B cell (primary cell): ENCODE results near the gene BUB3. TPM values are rescaled to one million over a fixed set of nuclear protein-coding genes. Genes with fewer than 3 reads are reported as not detected.

Source experiments
- ATAC-seq: fragments of 200-7000 bp; cut with Tn5 transposase; one replicate; pipeline ENCODE4 v1.10.0; 2021; ENCODE audit warnings: low read depth, mild to moderate bottlenecking, moderate number of reproducible peaks, moderate library complexity
- CTCF ChIA-PET: fragments of 350-600 bp; sonication (Branson Sonifier 250); formaldehyde crosslinking; loops from one replicate; lab custom pipeline; 2021; ENCODE audit warnings: antibody characterized with exemption, inconsistent platforms; lab: Charles Lee
- POLR2A ChIA-PET: fragments of 350-600 bp; sonication (Branson Sonifier 250); formaldehyde crosslinking; loops from one replicate; lab custom pipeline; 2021; ENCODE audit warnings: antibody characterized with exemption; lab: Charles Lee
- DNase-seq: peaks from one replicate; pipeline ENCODE4 v3.0.0; 2013
- H2AFZ ChIP-seq: 2 replicates; pipeline ENCODE4 v1.6.1; 2012; ENCODE audit warnings: mild to moderate bottlenecking, low read depth, low read length; ENCODE audit not compliant: insufficient read depth, poor library complexity, severe bottlenecking
- H3K27ac ChIP-seq, 2 donors: 1 replicate in 1 of 2; 2 replicates in 1 of 2; pipeline ENCODE4 v1.5.1; 2012 to 2013; ENCODE audit warnings: low read length in 2 of 2, mild to moderate bottlenecking in 2 of 2, moderate library complexity in 1 of 2
- H3K27me3 ChIP-seq, 4 experiments: fragments of 200-600 bp in 1 of 4; sonication (generic) in 1 of 4; replicated peaks in 1 of 4; 1 replicate in 2 of 4; 2 replicates in 2 of 4; pipeline versions ENCODE4 v1.6.1 to v1.7.0; 2013 to 2016; ENCODE audit warnings: low read length in 3 of 4, mild to moderate bottlenecking in 2 of 4, mixed read lengths in 1 of 4, moderate library complexity in 1 of 4; ENCODE audit not compliant: insufficient read depth in 4 of 4, control insufficient read depth in 3 of 4; ENCODE audit errors: control extremely low read depth in 1 of 4
- H3K36me3 ChIP-seq, 2 experiments: replicated peaks in 1 of 2; 1 replicate in 1 of 2; 2 replicates in 1 of 2; pipeline versions ENCODE4 v1.6.1 to v1.7.1; 2013; ENCODE audit warnings: low read length in 1 of 2; ENCODE audit not compliant: insufficient read depth in 2 of 2, control insufficient read depth in 1 of 2; ENCODE audit errors: control extremely low read depth in 1 of 2, extremely low read depth in 1 of 2
- H3K4me1 ChIP-seq, 2 donors: fragments of 200-600 bp in 1 of 2; sonication (generic) in 1 of 2; 1 replicate in 1 of 2; 2 replicates in 1 of 2; pipeline versions ENCODE4 v1.5.1 to v1.6.1; 2013 to 2017; ENCODE audit warnings: low read length in 2 of 2; ENCODE audit not compliant: control insufficient read depth in 2 of 2, insufficient read depth in 2 of 2
- H3K4me2 ChIP-seq: replicated peaks from 2 replicates; pipeline ENCODE3; 2012; ENCODE audit warnings: mild to moderate bottlenecking, low read depth, low read length; ENCODE audit not compliant: poor library complexity, severe bottlenecking
- H3K4me3 ChIP-seq, 5 experiments: fragments of 200-600 bp in 1 of 5; sonication (generic) in 1 of 5; 1 replicate in 3 of 5; 2 replicates in 2 of 5; pipeline versions ENCODE4 v1.5.1 to v1.7.0; 2011 to 2016; ENCODE audit warnings: low read length in 4 of 5, mild to moderate bottlenecking in 4 of 5, low read depth in 2 of 5, control low read depth in 1 of 5, moderate library complexity in 1 of 5; ENCODE audit not compliant: insufficient read depth in 1 of 5; ENCODE audit errors: control extremely low read depth in 1 of 5, extremely low read depth in 1 of 5
- H3K79me2 ChIP-seq: fragments of 200-600 bp; sonication (generic); one replicate; pipeline ENCODE4 v1.6.0; 2016; ENCODE audit warnings: low read length; ENCODE audit not compliant: control insufficient read depth, insufficient read depth
- H3K9ac ChIP-seq: fragments of 200-600 bp; sonication (generic); 2 replicates; pipeline ENCODE4 v1.6.1; 2017; ENCODE audit warnings: mild to moderate bottlenecking, low read length, moderate library complexity
- H3K9me3 ChIP-seq, 3 donors: one replicate each; pipeline versions ENCODE4 v1.6.1 to v1.7.1; 2013; ENCODE audit warnings: low read length in 2 of 3; ENCODE audit not compliant: control insufficient read depth in 2 of 3, insufficient read depth in 1 of 3; ENCODE audit errors: control extremely low read depth in 1 of 3
- H4K20me1 ChIP-seq: 2 replicates; pipeline ENCODE4 v1.6.0; 2012; ENCODE audit warnings: mild to moderate bottlenecking, low read length; ENCODE audit not compliant: insufficient read depth, control insufficient read depth, poor library complexity, severe bottlenecking
- H3K27ac Mint-ChIP-seq: one replicate; pipeline ENCODE4 v1.8.0; 2021; ENCODE audit warnings: mixed read lengths
- H3K27me3 Mint-ChIP-seq: one replicate; pipeline ENCODE4 v1.8.0; 2021; ENCODE audit warnings: mixed read lengths
- H3K4me1 Mint-ChIP-seq: one replicate; pipeline ENCODE4 v1.8.0; 2021; ENCODE audit warnings: mixed read lengths
- H3K4me3 Mint-ChIP-seq: one replicate; pipeline ENCODE4 v1.8.0; 2021; ENCODE audit warnings: mixed read lengths
- H3K9me3 Mint-ChIP-seq: one replicate; pipeline ENCODE4 v1.8.0; 2022; ENCODE audit warnings: mixed read lengths; ENCODE audit not compliant: insufficient read depth
- CTCF ChIP-seq: fragments of 200-600 bp; IDR thresholded peaks from one replicate; pipeline ENCODE4 v1.8.0; 2022; ENCODE audit warnings: antibody characterized with exemption, mild to moderate bottlenecking
- EZH2 ChIP-seq: IDR thresholded peaks from 2 replicates; pipeline ENCODE4 v1.6.1; 2012; ENCODE audit warnings: borderline replicate concordance, low read depth, mild to moderate bottlenecking, moderate library complexity, low read length; ENCODE audit not compliant: insufficient read depth, poor library complexity, severe bottlenecking
- WGBS: methylation state at CpG from one replicate; pipeline ENCODE4 v1.1.5; 2013; ENCODE audit warnings: missing lambda C conversion rate; ENCODE audit not compliant: insufficient coverage; 5-methylcytosine and 5-hydroxymethylcytosine counted together
- intact Hi-C: fragments of 100-400 bp; cut with micrococcal nuclease; formaldehyde crosslinking; loops from one replicate; pipeline ENCODE4 v1.10.0; 2022
- polyA plus RNA-seq: library from polyadenylated mRNA; depleted of rRNA; stranded (reverse); fragments of >200 nt; gene quantifications from 2 replicates; pipeline ENCODE4 v1.2.3, GENCODE V29; 2012
- total RNA-seq, 2 donors: library from RNA; stranded (reverse); fragments of 120-200 nt in 1 of 2; gene quantifications; 1 replicate in 1 of 2; 2 replicates in 1 of 2; pipeline versions ENCODE4 v1.2.3 to v1.2.4, GENCODE V29; 2013 to 2022

Gene BUB3
- total and polyA plus RNA-seq, 2 donors (not counting 1 experiment from before 2014, with no cell fraction given), result 112 to 113 TPM

GRCh38 chr10:123194056-123194455, 39.9 kb downstream of the BUB3 start:
- no peak overlapping the region for H3K27ac ChIP-seq
- ChIA-PET POLR2A (no interaction called here), CTCF (no interaction called here)
- H3K9me3 ChIP-seq, result no peaks in the 10 kb centered on the region
- no peak for TF ChIP-seq CTCF
- no peak for TF ChIP-seq EZH2
- H3K27me3 ChIP-seq, result no peaks in the 10 kb centered on the region
- intact Hi-C loops, result no loop called here
- WGBS, result 96% methylated on average over 9 of the region's 9 CpGs
- no peak for ATAC-seq
- no peak overlapping the region for H3K4me3 ChIP-seq
- H2AFZ ChIP-seq, result no peak overlapping the region
- no peak for DNase-seq
- no peaks in the 10 kb centered on the region for H3K27me3 Mint-ChIP-seq
- H3K4me2 ChIP-seq, result no peak overlapping the region
- H4K20me1 ChIP-seq, result no peaks in the 10 kb centered on the region
- no peaks in the 10 kb centered on the region for H3K4me1 Mint-ChIP-seq
- peaks cover 0 to 10% of the 10 kb centered on the region in 2 experiments for H3K36me3 ChIP-seq
- no peaks in the 10 kb centered on the region for H3K9me3 Mint-ChIP-seq
- no peaks in the 10 kb centered on the region for H3K4me1 ChIP-seq
- H3K9ac ChIP-seq, result no peak overlapping the region
- H3K27ac Mint-ChIP-seq, result no peak overlapping the region
- no peaks in the 10 kb centered on the region for H3K79me2 ChIP-seq
- H3K4me3 Mint-ChIP-seq, result no peak overlapping the region

- Histone ChIP-seq H3K27me3 (no peaks in the 10 kb centered on the region), H3K36me3 (no peaks in the 10 kb centered on the region), H3K9ac (no peak overlapping the region), H4K20me1 (no peaks in the 10 kb centered on the region), H3K27ac (no peak overlapping the region), H3K9me3 (peaks cover 0 to 8% (median 0%) of the 10 kb centered on the region in 3 donors), H3K79me2 (no peaks in the 10 kb centered on the region), H2AFZ (no peak overlapping the region), H3K4me3 (no peak overlapping the region), H3K4me2 (no peak overlapping the region), H3K4me1 (peaks cover 16 to 17% of the 10 kb centered on the region in 2 donors)
- Mint-ChIP-seq H3K4me3 (no peak overlapping the region), H3K27me3 (no peaks in the 10 kb centered on the region), H3K9me3 (peaks cover 2% of the 10 kb centered on the region), H3K4me1 (peaks cover 14% of the 10 kb centered on the region), H3K27ac (no peak overlapping the region)
- ChIA-PET CTCF (no interaction called here), POLR2A (no interaction called here)
- ATAC-seq (no peak), DNase-seq (no peak)
- intact Hi-C loops, result no loop called here
- TF ChIP-seq EZH2 (no peak), CTCF (no peak)
- WGBS, result 90% methylated on average over 5 of the region's 6 CpGs
These were observed 46.3 kb downstream of the BUB3 start for GRCh38 chr10:123200531-123200930.
